Neural crest cell (in vitro differentiated cells): ENCODE measurements around the gene CBLN3. TPM values are rescaled to one million over a fixed set of nuclear protein-coding genes. Genes with fewer than 3 reads are reported as not detected.

Source experiments
- DNase-seq: peaks from one replicate; pipeline ENCODE4 v3.0.0; 2021; ENCODE audit warnings: low read depth, mixed read lengths, low spot score
- H3K27ac Mint-ChIP-seq: one replicate; pipeline ENCODE4 v1.8.0; 2021; ENCODE audit warnings: mild to moderate bottlenecking, mixed read lengths; ENCODE audit not compliant: unreplicated experiment
- H3K27me3 Mint-ChIP-seq: 2 replicates; pipeline ENCODE4 v1.8.0; 2021; ENCODE audit warnings: low read depth, mild to moderate bottlenecking, mixed read lengths
- H3K36me3 Mint-ChIP-seq: 2 replicates; pipeline ENCODE4 v1.8.0; 2021; ENCODE audit warnings: low read depth, mild to moderate bottlenecking, mixed read lengths
- H3K4me1 Mint-ChIP-seq: 2 replicates; pipeline ENCODE4 v1.8.0; 2021; ENCODE audit warnings: mixed read lengths
- H3K4me3 Mint-ChIP-seq: one replicate; pipeline ENCODE4 v1.8.0; 2021; ENCODE audit warnings: mild to moderate bottlenecking, mixed read lengths
- H3K9me3 Mint-ChIP-seq: 2 replicates; pipeline ENCODE4 v1.8.0; 2021; ENCODE audit warnings: mixed read lengths
- CTCF ChIP-seq: fragments of 200-600 bp; sonication (generic); conservative IDR thresholded peaks from 2 replicates; pipeline ENCODE4 v1.5.0; 2021; ENCODE audit warnings: antibody characterized with exemption, mild to moderate bottlenecking
- total RNA-seq: library from RNA; stranded (reverse); gene quantifications from 2 replicates; pipeline ENCODE4 v1.2.1, GENCODE V29; 2021

CBLN3 gene
- total RNA-seq, 1 donor from 2014 or later: 1.0 TPM

- Mint-ChIP-seq H3K27me3 (no peaks in the 10 kb centered on the region), H3K27ac (no peak overlapping the region), H3K4me3 (no peak overlapping the region), H3K36me3 (peaks cover 5% of the 10 kb centered on the region), H3K4me1 (peaks cover 28% of the 10 kb centered on the region), H3K9me3 (no peaks in the 10 kb centered on the region)
- DNase-seq: no peak
- no peak for TF ChIP-seq CTCF
These were observed 4.6 kb upstream of the CBLN3 start for GRCh38 chr14:24434036-24434435.

GRCh38 chr14:24432259-24433131 is 3.0 kb upstream of the CBLN3 start:
- Mint-ChIP-seq H3K27me3 (no peaks in the 10 kb centered on the region), H3K4me3 (peak overlapping the region; percentile 58), H3K4me1 (peaks cover 29% of the 10 kb centered on the region)

GRCh38 chr14:24431569-24432258 is 2.2 kb upstream of the CBLN3 start:
- peak; percentile 92 for TF ChIP-seq CTCF
- Mint-ChIP-seq H3K4me3 (peak overlapping the region; percentile 85), H3K36me3 (peaks cover 3% of the 10 kb centered on the region), H3K4me1 (peaks cover 26% of the 10 kb centered on the region), H3K27me3 (peaks cover 1% of the 10 kb centered on the region), H3K27ac (no peak overlapping the region), H3K9me3 (no peaks in the 10 kb centered on the region)
- peak; percentile 93 for DNase-seq

More at GRCh38 chr14:24432259-24433131, 3.0 kb upstream of the CBLN3 start:
- Mint-ChIP-seq H3K36me3 (peaks cover 5% of the 10 kb centered on the region), H3K27ac (no peak overlapping the region), H3K9me3 (no peaks in the 10 kb centered on the region)
- DNase-seq: no peak
- no peak for TF ChIP-seq CTCF

GRCh38 chr14:24430682-24431568 is 1.5 kb upstream of the CBLN3 start:
- H3K27ac Mint-ChIP-seq: no peak overlapping the region
- peak overlapping the region; percentile 90 for H3K4me3 Mint-ChIP-seq
- DNase-seq: no peak
- H3K27me3 Mint-ChIP-seq: peaks cover 4% of the 10 kb centered on the region
- no peaks in the 10 kb centered on the region for H3K9me3 Mint-ChIP-seq
- TF ChIP-seq CTCF: no peak
- H3K4me1 Mint-ChIP-seq: peaks cover 23% of the 10 kb centered on the region
- H3K36me3 Mint-ChIP-seq: peaks cover 3% of the 10 kb centered on the region

GRCh38 chr14:24430143-24430681 is 744 bp upstream of the CBLN3 start:
- peak; percentile 49 for DNase-seq
- Mint-ChIP-seq H3K36me3 (peaks cover 3% of the 10 kb centered on the region), H3K9me3 (no peaks in the 10 kb centered on the region), H3K4me3 (peak overlapping the region; percentile 90), H3K4me1 (peaks cover 18% of the 10 kb centered on the region), H3K27ac (no peak overlapping the region), H3K27me3 (peaks cover 5% of the 10 kb centered on the region)
- TF ChIP-seq CTCF: no peak
